HG02763 (cell line): Measurements from ENCODE around the gene CCDC85C.

Source experiments
- ATAC-seq: cut with Tn5 transposase; IDR thresholded peaks from one replicate; pipeline ENCODE4 v1.9.1; 2021; ENCODE audit warnings: mild to moderate bottlenecking, moderate library complexity; ENCODE audit not compliant: unreplicated experiment

The CCDC85C gene

GRCh38 chr14:99515301-99516155, 88.5 kb downstream of the CCDC85C start:
- ATAC-seq: no peak

DNA sequence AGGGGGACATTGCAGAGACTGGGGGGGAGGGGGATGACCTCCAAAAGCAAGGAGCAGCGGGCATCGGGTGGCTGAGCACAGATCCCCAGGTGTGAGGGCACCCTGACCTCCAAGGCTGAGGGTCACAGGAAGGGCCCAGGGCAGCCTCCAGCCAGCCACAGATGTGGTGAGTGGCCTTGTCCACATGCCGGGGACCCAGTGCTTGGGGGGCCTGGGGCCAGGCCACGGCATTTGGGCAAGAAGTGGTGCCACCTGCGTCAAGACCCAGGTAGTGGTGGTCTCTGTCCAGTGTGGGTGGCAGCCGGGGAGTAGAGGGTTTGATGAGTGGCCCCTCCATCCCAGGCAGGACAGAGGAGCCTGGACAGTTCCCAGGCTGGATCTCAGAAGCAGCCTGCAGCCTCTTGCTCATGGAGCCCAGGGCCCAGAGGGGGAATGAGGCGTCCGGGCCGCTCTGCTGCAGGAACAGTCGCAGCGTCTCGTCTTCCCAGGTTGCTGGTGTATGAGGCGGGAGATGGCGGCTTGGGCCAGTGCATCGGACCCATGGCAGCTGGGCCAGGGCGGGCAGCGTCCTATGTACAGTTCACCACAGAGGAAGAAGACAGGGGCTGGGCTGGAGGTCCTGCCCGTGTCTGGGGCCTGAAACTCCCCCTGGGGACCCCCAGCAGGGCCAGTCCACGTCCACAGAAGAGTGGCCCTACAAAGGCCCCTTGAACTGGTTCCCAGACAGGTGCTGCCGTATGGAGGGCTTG, 89.3 kb downstream of the CCDC85C start:
- no peak for ATAC-seq

DNA sequence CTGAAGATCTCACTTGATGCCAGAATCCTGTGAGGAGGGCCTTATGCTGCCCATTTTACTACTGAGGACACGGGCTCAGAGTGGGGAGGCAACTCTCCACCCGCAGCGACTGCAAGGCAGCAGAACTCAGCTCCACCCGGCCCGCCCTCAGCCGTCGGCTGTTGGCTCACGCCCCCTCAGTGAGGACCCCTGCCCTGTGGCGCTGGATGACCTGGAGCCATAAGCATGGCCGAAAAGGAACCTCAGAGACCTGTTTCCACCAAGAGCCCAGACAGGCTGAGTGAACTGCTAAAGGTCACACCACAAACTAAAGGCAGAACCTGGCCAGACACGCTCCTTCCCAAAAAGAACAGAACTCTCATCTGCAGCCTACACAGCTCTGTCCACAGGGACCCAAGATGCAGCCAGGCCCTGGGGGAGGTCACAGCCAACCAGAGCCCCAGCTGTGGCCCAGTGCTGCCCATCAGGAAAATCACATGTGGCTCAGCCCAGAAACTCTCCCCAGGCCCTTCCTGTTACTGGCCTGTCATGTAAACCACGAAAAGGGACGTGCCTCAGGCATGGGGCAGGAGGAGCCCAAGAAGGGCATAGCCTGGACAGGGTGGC, 90.0 kb downstream of the CCDC85C start:
- ATAC-seq: no peak

- no peak for ATAC-seq
Measured at GRCh38 chr14:99513183-99513694, 90.8 kb downstream of the CCDC85C start.

- no peak for ATAC-seq
Measured at GRCh38 chr14:99512571-99513182, 91.3 kb downstream of the CCDC85C start.

DNA sequence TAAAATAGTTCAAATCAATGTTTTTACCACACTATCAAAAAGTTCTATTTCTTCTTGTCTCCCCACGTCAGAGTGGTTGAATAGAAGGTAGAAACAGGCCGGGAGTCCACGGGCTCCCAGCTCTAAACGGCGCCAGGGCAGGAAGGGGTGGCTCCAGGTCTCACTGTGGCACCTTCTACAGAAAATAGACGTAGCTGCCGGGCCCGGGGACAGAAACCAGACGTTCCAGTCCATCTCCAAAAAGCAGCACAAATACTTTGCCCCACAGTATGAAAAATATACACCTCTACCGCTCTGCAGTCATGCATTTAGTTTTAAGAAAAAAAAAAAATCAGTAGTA, 91.9 kb downstream of the CCDC85C start:
- no peak for ATAC-seq

DNA sequence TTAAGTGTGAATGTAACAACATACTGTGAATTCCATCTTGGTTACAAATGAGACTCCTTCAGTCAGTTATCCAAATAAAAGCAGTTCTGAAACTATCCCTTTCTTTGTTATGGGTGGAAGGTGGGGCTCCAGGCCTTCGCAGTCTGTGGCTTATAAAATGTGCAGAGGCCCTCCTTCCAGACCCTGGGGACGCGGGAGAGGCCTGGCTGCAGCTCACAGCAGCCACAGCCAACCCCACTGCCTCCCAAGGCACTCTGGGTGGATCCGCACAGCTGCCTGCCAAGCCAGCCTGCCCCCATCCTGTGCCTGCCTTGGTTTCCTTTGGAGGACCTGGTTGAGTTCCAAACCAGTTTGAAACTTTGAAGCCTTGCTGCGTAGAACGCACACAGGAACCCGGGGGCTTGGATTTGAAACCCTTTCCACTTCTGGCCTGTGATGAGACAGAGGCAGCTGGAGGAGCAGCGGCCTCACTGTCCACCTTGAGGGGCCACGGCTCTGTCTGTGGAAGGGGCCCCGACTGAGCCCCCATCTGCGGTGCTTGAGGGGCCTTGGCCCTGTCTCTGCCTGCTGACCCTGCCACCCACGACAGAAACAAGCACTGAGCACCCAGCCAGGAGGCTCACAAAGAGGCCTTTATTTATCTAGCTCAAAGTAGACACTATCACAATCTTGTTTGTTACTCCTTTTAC, 92.4 kb downstream of the CCDC85C start:
- no peak for ATAC-seq

GRCh38 chr14:99510556-99511139, 93.4 kb downstream of the CCDC85C start:
- no peak for ATAC-seq

GRCh38 chr14:99509871-99510555, 94.0 kb downstream of the CCDC85C start:
- ATAC-seq: no peak

GRCh38 chr14:99508896-99509629, 94.9 kb downstream of the CCDC85C start:
- ATAC-seq: no peak

DNA sequence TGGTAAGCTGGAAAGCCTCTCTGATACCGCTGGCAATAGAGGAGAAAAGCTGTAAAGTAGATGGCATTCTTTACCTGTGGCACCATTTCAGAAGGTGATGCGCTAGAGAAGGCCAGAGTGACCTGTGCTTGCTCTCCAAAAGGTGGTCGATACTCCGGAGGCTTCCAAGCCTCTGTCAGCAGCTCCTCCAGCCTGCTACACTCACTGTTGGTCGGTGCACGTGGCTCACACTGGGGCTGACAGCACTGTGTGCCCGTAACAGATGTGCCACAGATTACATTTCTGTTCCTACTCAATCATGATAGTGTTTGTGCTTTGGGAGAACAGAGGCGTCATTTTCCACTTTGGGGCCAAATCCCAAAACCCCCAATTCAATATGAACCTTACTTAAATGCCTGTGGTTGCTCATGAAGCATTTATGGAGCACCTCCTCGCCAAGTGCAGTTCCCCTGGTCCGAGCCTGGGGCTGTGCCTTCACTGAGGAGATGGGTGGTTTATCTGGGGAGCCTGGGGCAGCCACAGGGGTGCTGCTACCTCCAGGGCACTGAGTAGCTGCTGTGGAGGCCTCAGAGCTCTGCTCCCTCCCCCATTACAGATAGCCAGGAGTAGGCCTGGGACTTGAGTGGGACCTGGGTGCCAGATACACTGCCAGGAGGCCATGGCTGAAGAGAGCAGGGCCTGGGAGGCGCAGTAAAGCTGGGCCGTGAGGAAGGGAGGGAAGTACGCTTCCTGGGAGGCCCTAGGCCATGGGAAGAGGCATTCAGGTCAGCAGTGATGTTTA, 96.0 kb downstream of the CCDC85C start:
- no peak for ATAC-seq

- ATAC-seq: no peak
Measured at GRCh38 chr14:99506276-99506675, 97.7 kb downstream of the CCDC85C start.

DNA sequence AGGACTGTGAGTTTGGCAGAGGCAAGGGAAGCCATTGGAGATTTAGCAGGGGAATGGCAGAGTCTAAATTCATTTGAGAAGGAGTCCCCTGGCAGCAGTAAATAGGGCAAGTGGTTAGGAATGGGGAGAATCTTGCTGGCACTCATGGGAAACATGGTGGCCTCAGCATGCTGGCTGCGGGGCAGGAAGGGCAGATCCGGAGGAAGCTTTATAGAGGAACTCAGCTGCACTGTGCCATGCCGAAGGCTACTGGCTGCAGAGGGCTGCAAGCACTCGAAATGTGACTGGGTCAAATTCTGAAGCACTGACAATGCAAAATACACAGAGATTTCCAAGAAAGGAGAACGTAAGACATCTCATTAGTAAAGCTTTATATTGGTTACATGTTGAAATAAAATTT, 98.9 kb downstream of the CCDC85C start:
- no peak for ATAC-seq

DNA sequence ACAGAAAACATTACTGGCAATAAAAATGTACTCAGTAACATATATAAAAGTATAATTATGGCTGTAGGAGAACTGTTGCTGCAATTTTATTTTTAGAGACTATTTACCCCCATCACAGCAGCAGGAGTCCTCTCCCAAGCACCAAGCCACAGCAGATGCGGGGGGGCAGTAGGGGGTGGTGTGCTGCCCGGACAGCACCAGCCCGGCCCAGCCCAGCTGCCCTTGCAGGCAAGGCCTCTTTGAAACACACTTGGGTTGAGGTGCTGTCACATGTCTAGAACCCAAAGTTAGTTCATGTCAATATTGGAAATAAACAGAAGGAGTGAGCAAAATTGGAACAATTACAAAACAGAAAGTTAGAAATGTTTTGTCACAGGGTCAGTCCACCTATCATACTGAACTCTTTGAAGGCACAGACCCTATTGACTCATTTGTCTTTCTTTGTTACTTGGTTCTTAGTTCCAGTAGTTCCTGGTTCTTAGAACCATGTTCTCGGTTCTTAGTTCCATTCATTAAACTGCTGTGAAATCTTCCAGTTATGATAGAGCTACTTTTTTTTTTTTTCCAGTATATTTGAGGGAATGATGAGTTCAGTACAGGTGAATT, 100.1 kb downstream of the CCDC85C start:
- ATAC-seq: no peak

DNA sequence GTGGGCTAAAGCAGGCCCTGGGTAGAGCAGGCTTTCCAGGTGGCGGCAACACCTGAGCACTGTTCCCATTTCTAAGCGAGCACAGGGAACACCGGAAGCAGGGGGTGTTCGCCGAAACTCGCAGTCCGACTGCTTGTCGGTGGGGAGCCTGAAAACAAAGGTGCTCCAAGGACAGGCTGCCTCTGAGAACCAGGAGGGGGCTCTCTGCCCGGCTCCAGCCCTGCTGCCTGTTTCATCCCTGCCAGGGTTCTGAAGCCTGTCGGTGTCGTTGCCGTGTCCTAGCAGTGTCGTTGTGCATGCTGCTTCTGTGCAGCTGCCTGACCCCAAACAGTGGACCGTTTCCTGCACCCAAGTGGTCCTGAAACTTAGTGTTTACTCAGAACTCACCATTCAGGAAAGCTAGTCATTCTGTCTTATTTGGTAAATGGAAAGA, 101.0 kb downstream of the CCDC85C start:
- no peak for ATAC-seq

GRCh38 chr14:99497894-99498293, 106.1 kb downstream of the CCDC85C start:
- no peak for ATAC-seq

DNA sequence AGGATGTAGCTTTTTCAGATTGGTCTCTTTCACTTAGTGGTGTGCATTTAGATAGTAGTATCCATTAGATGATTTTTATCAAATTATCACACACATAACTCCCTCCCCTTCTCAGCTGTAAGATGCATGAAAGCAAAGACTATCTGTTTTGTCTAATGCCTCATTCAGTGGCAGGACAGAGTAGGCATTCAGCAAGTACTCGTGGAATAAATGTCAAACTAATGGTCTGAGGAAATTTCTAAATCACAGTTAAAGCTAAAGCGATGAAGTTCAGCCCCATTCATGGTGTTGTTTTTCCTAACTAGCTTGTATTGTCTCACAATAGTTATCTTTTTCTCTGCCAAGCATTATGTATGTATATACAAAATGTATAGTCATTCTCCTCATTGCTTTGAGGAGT, 106.7 kb downstream of the CCDC85C start:
- no peak for ATAC-seq

GRCh38 chr14:99484106-99484505, 119.9 kb downstream of the CCDC85C start:
- no peak for ATAC-seq
